ENCODE data around the gene CAMTA1.

- TF ChIP-seq CTCF (IDR thresholded peaks at IDR 0.05) (no peak), POLR2A (IDR thresholded peaks at IDR 0.05) (no peak)
Observed at GRCh38 chr1:7005762-7006161, 220.5 kb downstream of the CAMTA1 start.

All from prostate gland (tissue), 2 donors.